ENCODE data around the gene MICAL2.

GRCh38 chr11:12109591-12110196 is 696 bp upstream of the MICAL2 start:
- TF ChIP-seq, protein P1, sequence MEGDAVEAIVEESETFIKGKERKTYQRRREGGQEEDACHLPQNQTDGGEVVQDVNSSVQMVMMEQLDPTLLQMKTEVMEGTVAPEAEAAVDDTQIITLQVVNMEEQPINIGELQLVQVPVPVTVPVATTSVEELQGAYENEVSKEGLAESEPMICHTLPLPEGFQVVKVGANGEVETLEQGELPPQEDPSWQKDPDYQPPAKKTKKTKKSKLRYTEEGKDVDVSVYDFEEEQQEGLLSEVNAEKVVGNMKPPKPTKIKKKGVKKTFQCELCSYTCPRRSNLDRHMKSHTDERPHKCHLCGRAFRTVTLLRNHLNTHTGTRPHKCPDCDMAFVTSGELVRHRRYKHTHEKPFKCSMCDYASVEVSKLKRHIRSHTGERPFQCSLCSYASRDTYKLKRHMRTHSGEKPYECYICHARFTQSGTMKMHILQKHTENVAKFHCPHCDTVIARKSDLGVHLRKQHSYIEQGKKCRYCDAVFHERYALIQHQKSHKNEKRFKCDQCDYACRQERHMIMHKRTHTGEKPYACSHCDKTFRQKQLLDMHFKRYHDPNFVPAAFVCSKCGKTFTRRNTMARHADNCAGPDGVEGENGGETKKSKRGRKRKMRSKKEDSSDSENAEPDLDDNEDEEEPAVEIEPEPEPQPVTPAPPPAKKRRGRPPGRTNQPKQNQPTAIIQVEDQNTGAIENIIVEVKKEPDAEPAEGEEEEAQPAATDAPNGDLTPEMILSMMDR (IDR thresholded peaks at IDR 0.05; ENCODE audit: extremely low read depth in 1 of 2, insufficient read depth in 1 of 2, low read depth in 1 of 2, low read length in 2 of 2) = no peak
- TF ChIP-seq POLR2A (IDR thresholded peaks at IDR 0.05; ENCODE audit: low read depth, low read length) = no peak

Measured in endothelial cell of umbilical vein (primary cell).